CD14-positive monocyte (primary cell): ENCODE results near the gene ABCA12. TPM values are rescaled to one million over a fixed set of nuclear protein-coding genes. Genes with fewer than 3 reads are reported as not detected.

Experiments used
- DNase-seq, 3 donors: peaks; one replicate each; pipeline ENCODE4 v3.0.0-alpha.2; 2011 to 2022
- H2AFZ ChIP-seq: 2 replicates; pipeline ENCODE4 v1.6.0; 2012; ENCODE audit warnings: mild to moderate bottlenecking, low read depth, low read length, inconsistent platforms; ENCODE audit not compliant: insufficient read depth, poor library complexity, severe bottlenecking
- H3K27ac ChIP-seq, 2 donors: 1 replicate in 1 of 2; 2 replicates in 1 of 2; pipeline ENCODE4 v1.5.1; 2012 to 2013; ENCODE audit warnings: low read length in 2 of 2, control low read depth in 1 of 2, inconsistent platforms in 1 of 2, low read depth in 1 of 2, mild to moderate bottlenecking in 1 of 2
- H3K27me3 ChIP-seq, 2 donors: one replicate each; pipeline versions ENCODE4 v1.6.0 to v1.6.1; 2011 to 2013; ENCODE audit warnings: low read length in 2 of 2; ENCODE audit not compliant: control insufficient read depth in 2 of 2, insufficient read depth in 2 of 2
- H3K36me3 ChIP-seq, 2 donors: replicated peaks in 1 of 2; 1 replicate in 1 of 2; 2 replicates in 1 of 2; pipeline versions ENCODE4 v1.5.1 to v1.6.1; 2012 to 2013; ENCODE audit warnings: low read length in 2 of 2, control low read depth in 1 of 2, inconsistent platforms in 1 of 2, mild to moderate bottlenecking in 1 of 2; ENCODE audit not compliant: insufficient read depth in 2 of 2, control insufficient read depth in 1 of 2
- H3K4me1 ChIP-seq, 2 donors: 1 replicate in 1 of 2; 2 replicates in 1 of 2; pipeline versions ENCODE4 v1.5.1 to v1.6.1; 2012 to 2013; ENCODE audit warnings: low read length in 2 of 2, control low read depth in 1 of 2, inconsistent platforms in 1 of 2, mild to moderate bottlenecking in 1 of 2, moderate library complexity in 1 of 2; ENCODE audit not compliant: insufficient read depth in 2 of 2, control insufficient read depth in 1 of 2
- H3K4me2 ChIP-seq: replicated peaks from 2 replicates; pipeline ENCODE3; 2012; ENCODE audit warnings: low read length, moderate library complexity, mild to moderate bottlenecking; ENCODE audit not compliant: poor library complexity, severe bottlenecking; ENCODE audit errors: extremely low read depth
- H3K4me3 ChIP-seq, 3 experiments: fragments of 200-600 bp in 1 of 3; sonication (generic) in 1 of 3; replicated peaks in 1 of 3; 1 replicate in 2 of 3; 2 replicates in 1 of 3; pipeline ENCODE4 v1.5.1; 2011 to 2013; ENCODE audit warnings: low read length in 3 of 3, mild to moderate bottlenecking in 3 of 3, control low read depth in 2 of 3, low read depth in 2 of 3, inconsistent platforms in 1 of 3, moderate library complexity in 1 of 3
- H3K79me2 ChIP-seq: 2 replicates; pipeline ENCODE4 v1.6.0; 2012; ENCODE audit warnings: mild to moderate bottlenecking, control low read depth, inconsistent platforms, low read length, moderate library complexity; ENCODE audit not compliant: insufficient read depth
- H3K9ac ChIP-seq: 2 replicates; pipeline ENCODE4 v1.6.0; 2017; ENCODE audit warnings: low read length, mild to moderate bottlenecking; ENCODE audit not compliant: insufficient read depth, poor library complexity, severe bottlenecking
- H3K9me3 ChIP-seq, 2 donors: replicated peaks in 1 of 2; 1 replicate in 1 of 2; 2 replicates in 1 of 2; pipeline versions ENCODE4 v1.5.1 to v1.6.1; 2012 to 2013; ENCODE audit warnings: low read length in 2 of 2, control low read depth in 1 of 2; ENCODE audit not compliant: control insufficient read depth in 1 of 2, insufficient read depth in 1 of 2
- H4K20me1 ChIP-seq: 2 replicates; pipeline ENCODE4 v1.6.0; 2012; ENCODE audit warnings: mild to moderate bottlenecking, low read length, control low read depth, moderate library complexity; ENCODE audit not compliant: insufficient read depth
- H3K27ac Mint-ChIP-seq, 7 donors: one replicate each; pipeline ENCODE4 v1.8.0; 2020; ENCODE audit warnings: mild to moderate bottlenecking in 7 of 7, mixed read lengths in 7 of 7, moderate library complexity in 6 of 7, inconsistent platforms in 2 of 7
- H3K27me3 Mint-ChIP-seq, 3 donors: one replicate each; pipeline ENCODE4 v1.8.0; 2021 to 2022; ENCODE audit warnings: low read depth in 3 of 3, mild to moderate bottlenecking in 3 of 3, mixed read lengths in 3 of 3, moderate library complexity in 3 of 3, inconsistent platforms in 1 of 3
- H3K36me3 Mint-ChIP-seq, 2 donors: one replicate each; pipeline ENCODE4 v1.8.0; 2020; ENCODE audit warnings: mixed read lengths in 2 of 2, inconsistent platforms in 1 of 2, mild to moderate bottlenecking in 1 of 2
- H3K4me1 Mint-ChIP-seq: one replicate; pipeline ENCODE4 v1.8.0; 2020; ENCODE audit warnings: mild to moderate bottlenecking, mixed read lengths
- H3K4me3 Mint-ChIP-seq, 2 donors: one replicate each; pipeline ENCODE4 v1.8.0; 2020; ENCODE audit warnings: mild to moderate bottlenecking in 2 of 2, mixed read lengths in 2 of 2, moderate library complexity in 1 of 2
- H3K9me3 Mint-ChIP-seq, 7 donors: one replicate each; pipeline ENCODE4 v1.8.0; 2020 to 2022; ENCODE audit warnings: mixed read lengths in 7 of 7, mild to moderate bottlenecking in 6 of 7, moderate library complexity in 6 of 7, inconsistent platforms in 2 of 7
- WGBS: methylation state at CpG from one replicate; pipeline ENCODE4 v1.1.5; 2013; ENCODE audit warnings: missing lambda C conversion rate; ENCODE audit not compliant: insufficient coverage; 5-methylcytosine and 5-hydroxymethylcytosine counted together
- intact Hi-C, 2 donors: fragments of 100-400 bp; cut with micrococcal nuclease; formaldehyde crosslinking; loops; one replicate each; pipeline versions ENCODE4 v1.15.0 to v1.15.1; 2023
- polyA plus RNA-seq, 3 donors: library from polyadenylated mRNA; depleted of rRNA in 1 of 3; unstranded in 2 of 3; stranded (reverse) in 1 of 3; fragments of 300-500 nt in 2 of 3; fragments of >200 nt in 1 of 3; fragmentation: Illumina TruSeq in 2 of 3; gene quantifications; 1 replicate in 2 of 3; 2 replicates in 1 of 3; pipeline ENCODE4 v1.2.3, GENCODE V29; 2012 to 2021
- TF ChIP-seq, protein P1 (sequence below): fragments of 200-600 bp; IDR thresholded peaks from one replicate; pipeline ENCODE4 v1.8.0; 2022; ENCODE audit warnings: antibody characterized with exemption, mild to moderate bottlenecking

ABCA12 gene
- polyA plus RNA-seq, 3 donors: not detected

- H3K9me3 ChIP-seq: peaks cover 0 to 3% of the 10 kb centered on the region in 2 donors
- no peak overlapping the region for H3K4me3 ChIP-seq
- H3K27me3 ChIP-seq: no peaks in the 10 kb centered on the region
- TF ChIP-seq, protein P1, sequence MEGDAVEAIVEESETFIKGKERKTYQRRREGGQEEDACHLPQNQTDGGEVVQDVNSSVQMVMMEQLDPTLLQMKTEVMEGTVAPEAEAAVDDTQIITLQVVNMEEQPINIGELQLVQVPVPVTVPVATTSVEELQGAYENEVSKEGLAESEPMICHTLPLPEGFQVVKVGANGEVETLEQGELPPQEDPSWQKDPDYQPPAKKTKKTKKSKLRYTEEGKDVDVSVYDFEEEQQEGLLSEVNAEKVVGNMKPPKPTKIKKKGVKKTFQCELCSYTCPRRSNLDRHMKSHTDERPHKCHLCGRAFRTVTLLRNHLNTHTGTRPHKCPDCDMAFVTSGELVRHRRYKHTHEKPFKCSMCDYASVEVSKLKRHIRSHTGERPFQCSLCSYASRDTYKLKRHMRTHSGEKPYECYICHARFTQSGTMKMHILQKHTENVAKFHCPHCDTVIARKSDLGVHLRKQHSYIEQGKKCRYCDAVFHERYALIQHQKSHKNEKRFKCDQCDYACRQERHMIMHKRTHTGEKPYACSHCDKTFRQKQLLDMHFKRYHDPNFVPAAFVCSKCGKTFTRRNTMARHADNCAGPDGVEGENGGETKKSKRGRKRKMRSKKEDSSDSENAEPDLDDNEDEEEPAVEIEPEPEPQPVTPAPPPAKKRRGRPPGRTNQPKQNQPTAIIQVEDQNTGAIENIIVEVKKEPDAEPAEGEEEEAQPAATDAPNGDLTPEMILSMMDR: no peak
- H4K20me1 ChIP-seq: no peaks in the 10 kb centered on the region
- 100% methylated on average over 1 of the region's 4 CpGs for WGBS
- no peaks in the 10 kb centered on the region for H3K36me3 ChIP-seq
- no peak for DNase-seq
- H2AFZ ChIP-seq: no peak overlapping the region
- Mint-ChIP-seq H3K9me3 (peaks cover 0 to 9% (median 2%) of the 10 kb centered on the region in 7 donors), H3K4me1 (no peaks in the 10 kb centered on the region), H3K4me3 (no peak overlapping the region), H3K27me3 (peaks cover 0 to 2% (median 1%) of the 10 kb centered on the region in 3 donors), H3K36me3 (no peaks in the 10 kb centered on the region), H3K27ac (no peak overlapping the region)
- no peak overlapping the region for H3K9ac ChIP-seq
- H3K4me2 ChIP-seq: no peak overlapping the region
- no peak overlapping the region for H3K27ac ChIP-seq
- intact Hi-C loops: no loop called here
- H3K4me1 ChIP-seq: no peaks in the 10 kb centered on the region
- H3K79me2 ChIP-seq: no peaks in the 10 kb centered on the region
Observed at GRCh38 chr2:215104226-215104625, 34.2 kb downstream of the ABCA12 start.

DNA sequence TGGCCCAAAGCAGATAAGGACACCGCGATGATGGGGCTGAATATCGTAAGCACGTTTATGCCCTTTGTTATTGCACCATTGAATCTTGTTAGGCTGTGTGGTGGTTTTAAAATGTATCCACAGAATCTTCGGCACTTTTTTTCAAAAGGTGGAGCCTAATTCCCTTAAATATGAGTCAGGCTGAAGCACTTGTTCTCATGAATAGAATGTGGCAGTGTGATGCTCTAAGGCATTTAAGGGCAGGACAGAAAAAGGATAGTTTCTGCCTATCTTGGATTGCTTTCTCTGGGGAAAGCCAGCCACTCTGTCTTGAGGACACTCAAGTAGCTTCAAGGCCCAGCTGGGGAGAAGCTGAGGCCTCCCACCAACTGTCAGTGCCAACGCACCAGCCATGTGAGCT, 39.6 kb downstream of the ABCA12 start:
- no peak for DNase-seq
- Mint-ChIP-seq H3K9me3 (peaks cover 0 to 8% (median 1%) of the 10 kb centered on the region in 7 donors), H3K36me3 (no peaks in the 10 kb centered on the region), H3K27ac (no peak overlapping the region), H3K4me3 (no peak overlapping the region), H3K4me1 (no peaks in the 10 kb centered on the region), H3K27me3 (peaks cover 0 to 4% (median 0%) of the 10 kb centered on the region in 3 donors)
- Histone ChIP-seq H4K20me1 (no peaks in the 10 kb centered on the region), H3K4me1 (no peaks in the 10 kb centered on the region), H3K27me3 (no peaks in the 10 kb centered on the region), H3K4me3 (no peak overlapping the region), H2AFZ (no peak overlapping the region), H3K27ac (no peak overlapping the region), H3K4me2 (no peak overlapping the region), H3K36me3 (no peaks in the 10 kb centered on the region), H3K79me2 (no peaks in the 10 kb centered on the region), H3K9me3 (peaks cover 4 to 6% of the 10 kb centered on the region in 2 donors), H3K9ac (no peak overlapping the region)
- WGBS: 96% methylated on average over 5 of the region's 6 CpGs
- intact Hi-C loops: no loop called here
- TF ChIP-seq, protein P1: no peak
